H1 (cell line): ENCODE results near the gene CYP1B1.

ENCODE experiments used
- CREB1 ChIP-seq: IDR thresholded peaks from 2 replicates; pipeline ENCODE4 v1.6.1; 2012; ENCODE audit warnings: inconsistent platforms
- HDAC6 ChIP-seq: IDR thresholded peaks from one replicate; pipeline ENCODE4 v1.7.1; 2012; ENCODE audit warnings: low read depth, mild to moderate bottlenecking, inconsistent platforms, low read length, moderate library complexity
- POLR2A ChIP-seq, 2 experiments: IDR thresholded peaks; 1 replicate in 1 of 2; 2 replicates in 1 of 2; pipeline ENCODE4 v1.6.1; 2011; ENCODE audit warnings: low read depth in 2 of 2, low read length in 2 of 2, mild to moderate bottlenecking in 2 of 2; ENCODE audit errors: control extremely low read depth in 1 of 2
- POLR2AphosphoS5 ChIP-seq: IDR thresholded peaks from 2 replicates; pipeline ENCODE4 v1.6.1; 2011; ENCODE audit warnings: low read depth, low read length
- TF ChIP-seq, protein P1 (sequence below), 3 experiments: IDR thresholded peaks; 1 replicate in 2 of 3; 2 replicates in 1 of 3; pipeline versions ENCODE4 v1.5.1 to v1.6.1; 2011; ENCODE audit warnings: low read length in 3 of 3, mild to moderate bottlenecking in 3 of 3, inconsistent platforms in 2 of 3, low read depth in 1 of 3, moderate library complexity in 1 of 3; ENCODE audit not compliant: insufficient read depth in 1 of 3; ENCODE audit errors: control extremely low read depth in 1 of 3

DNA sequence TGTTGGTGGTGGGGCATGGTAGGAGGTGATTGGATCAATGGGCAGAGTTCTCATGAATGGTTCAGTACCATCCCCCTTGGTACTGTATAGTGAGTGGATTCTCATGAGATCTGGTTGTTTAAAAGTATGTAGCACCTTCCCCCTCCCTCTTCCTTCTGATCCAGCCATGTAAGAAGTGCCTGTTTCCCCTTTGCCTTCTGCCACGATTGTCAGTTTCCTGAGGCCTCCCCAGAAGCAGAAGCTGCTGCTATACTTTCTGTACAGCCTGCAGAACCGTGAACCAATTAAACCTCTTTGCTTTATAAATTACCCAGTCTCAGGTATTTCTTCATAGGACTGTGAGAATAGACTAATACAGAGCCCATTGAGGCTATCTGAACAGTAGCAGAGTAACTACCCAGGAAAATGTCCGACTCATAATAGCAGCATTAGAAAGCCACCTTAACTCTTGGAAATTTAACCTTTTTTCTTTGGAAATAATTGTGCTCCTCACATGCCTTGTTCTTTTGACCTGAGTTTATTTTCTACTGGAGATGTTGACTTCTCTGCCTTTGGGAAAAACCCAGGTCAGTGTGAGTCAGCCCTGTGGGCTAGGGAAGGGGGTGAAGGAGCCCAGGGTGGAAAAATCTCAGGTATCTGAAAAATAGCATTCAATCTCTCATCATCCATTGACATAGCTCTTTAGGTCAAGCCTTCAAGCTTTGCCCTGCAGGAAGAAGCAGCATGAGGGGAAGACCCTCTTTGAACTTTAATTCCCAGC is 18.1 kb downstream of the CYP1B1 start:
- TF ChIP-seq POLR2A (IDR thresholded peaks at IDR 0.05; ENCODE audit: control extremely low read depth in 1 of 2, low read depth in 2 of 2, low read length in 2 of 2), result no peak
- TF ChIP-seq, protein P1, sequence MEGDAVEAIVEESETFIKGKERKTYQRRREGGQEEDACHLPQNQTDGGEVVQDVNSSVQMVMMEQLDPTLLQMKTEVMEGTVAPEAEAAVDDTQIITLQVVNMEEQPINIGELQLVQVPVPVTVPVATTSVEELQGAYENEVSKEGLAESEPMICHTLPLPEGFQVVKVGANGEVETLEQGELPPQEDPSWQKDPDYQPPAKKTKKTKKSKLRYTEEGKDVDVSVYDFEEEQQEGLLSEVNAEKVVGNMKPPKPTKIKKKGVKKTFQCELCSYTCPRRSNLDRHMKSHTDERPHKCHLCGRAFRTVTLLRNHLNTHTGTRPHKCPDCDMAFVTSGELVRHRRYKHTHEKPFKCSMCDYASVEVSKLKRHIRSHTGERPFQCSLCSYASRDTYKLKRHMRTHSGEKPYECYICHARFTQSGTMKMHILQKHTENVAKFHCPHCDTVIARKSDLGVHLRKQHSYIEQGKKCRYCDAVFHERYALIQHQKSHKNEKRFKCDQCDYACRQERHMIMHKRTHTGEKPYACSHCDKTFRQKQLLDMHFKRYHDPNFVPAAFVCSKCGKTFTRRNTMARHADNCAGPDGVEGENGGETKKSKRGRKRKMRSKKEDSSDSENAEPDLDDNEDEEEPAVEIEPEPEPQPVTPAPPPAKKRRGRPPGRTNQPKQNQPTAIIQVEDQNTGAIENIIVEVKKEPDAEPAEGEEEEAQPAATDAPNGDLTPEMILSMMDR (IDR thresholded peaks at IDR 0.05; ENCODE audit: control extremely low read depth in 1 of 3, insufficient read depth in 1 of 3, low read depth in 1 of 3, low read length in 3 of 3), result no peak
- TF ChIP-seq HDAC6, result no peak
- TF ChIP-seq CREB1, result no peak
- TF ChIP-seq POLR2AphosphoS5, result no peak
